GDM1 (cell line): Measurements from ENCODE around the gene CCDC9B.

ENCODE experiments used
- DNase-seq: peaks from one replicate; lab custom pipeline; 2025; lab: John Stamatoyannopoulos, UW

CCDC9B gene

DNA sequence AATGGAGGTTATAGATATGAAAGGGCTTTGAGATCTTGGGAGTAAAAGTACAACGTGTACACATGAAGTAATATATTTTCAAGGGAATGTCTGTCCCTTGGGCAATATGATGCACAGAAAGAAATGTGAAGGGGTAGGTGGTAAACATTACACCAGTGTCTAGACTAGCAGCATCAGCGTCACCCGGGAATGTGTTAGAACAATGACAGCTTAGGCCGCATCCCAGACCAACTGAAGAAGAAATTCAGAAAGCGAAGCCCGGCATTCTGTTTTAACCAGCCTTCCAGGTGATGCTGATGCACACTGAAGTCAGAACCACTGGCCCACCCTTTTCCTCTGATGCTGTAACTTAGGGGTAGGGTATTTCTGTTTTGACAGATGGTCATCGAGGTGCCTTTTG, 10.9 kb downstream of the CCDC9B start:
- no peak for DNase-seq

DNA sequence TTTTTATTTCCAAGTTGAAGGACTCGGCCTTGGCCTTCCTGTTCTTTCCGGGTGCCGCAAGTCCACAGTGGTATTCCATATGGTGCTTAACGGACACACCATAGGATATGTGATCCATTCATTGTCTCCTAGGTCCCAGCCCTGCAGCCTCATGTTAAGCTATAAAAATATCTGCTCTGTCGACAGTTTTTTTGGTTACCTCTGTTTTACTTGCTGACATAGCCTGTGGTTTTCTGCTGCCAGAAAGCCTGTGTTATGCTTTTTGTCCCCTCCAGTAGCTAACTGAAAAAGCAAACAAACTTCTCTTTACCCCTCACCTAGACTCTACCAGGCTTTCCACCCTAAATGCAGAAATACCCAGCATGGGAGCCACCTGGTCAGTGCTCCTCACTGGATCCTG, 12.0 kb downstream of the CCDC9B start:
- no peak for DNase-seq

DNA sequence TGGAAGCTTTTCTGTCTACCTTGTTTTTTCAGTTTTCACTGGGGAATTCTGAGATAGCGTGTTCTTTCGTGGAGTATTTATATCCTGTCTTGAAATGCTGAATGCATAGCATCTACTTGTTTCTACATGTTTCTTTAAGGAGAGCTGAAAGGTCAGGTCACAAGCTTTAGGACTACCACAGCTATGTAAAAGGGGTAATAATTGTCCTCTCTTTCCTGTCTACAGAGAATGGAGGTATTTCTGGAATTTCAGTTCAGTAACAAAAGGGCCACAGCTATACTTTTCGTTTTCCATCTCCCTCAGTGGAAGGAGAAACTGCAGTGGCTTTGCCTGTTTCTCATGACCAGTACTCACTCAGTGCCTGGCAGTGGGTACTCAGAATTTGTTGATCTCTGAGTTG, 12.6 kb downstream of the CCDC9B start:
- DNase-seq, result no peak

DNA sequence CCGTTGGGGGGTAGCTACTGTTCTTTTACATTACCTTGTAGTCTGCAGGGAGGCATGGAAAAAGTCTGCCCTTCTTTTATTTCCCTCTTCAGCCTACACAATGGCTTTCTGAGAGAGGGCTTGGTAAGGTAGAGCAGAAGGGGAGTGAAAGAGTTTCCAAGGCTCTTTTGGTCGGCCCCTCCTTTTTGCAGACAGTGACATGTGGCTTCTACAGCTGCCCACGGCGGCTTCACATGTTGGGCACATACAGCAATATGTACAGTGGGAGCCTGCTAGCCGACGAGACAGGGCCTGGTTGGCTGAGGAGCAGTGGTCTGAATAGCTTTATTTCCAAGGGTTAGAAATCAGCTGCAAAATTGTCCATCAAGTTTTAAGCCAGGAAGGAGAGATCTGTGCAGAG, 13.3 kb downstream of the CCDC9B start:
- no peak for DNase-seq

DNA sequence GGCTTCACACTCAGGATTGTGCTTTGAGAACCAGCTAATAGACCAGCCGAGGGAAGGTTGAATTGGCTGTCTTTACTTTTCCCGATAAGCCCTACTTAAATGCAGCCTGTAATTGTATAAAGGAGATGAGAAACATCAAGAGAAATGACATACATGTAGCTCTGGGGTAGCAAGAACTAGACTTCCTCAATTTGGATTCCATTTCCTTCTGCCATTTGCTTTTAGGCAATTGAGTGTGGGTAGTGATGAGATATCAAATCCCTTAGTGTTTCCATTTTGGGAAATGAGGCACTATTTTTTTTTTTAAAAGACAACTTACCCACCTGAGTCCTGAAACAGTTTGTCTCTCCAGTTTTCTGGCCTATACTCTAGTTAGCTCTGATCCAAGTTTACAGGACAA, 15.0 kb downstream of the CCDC9B start:
- no peak for DNase-seq

DNA sequence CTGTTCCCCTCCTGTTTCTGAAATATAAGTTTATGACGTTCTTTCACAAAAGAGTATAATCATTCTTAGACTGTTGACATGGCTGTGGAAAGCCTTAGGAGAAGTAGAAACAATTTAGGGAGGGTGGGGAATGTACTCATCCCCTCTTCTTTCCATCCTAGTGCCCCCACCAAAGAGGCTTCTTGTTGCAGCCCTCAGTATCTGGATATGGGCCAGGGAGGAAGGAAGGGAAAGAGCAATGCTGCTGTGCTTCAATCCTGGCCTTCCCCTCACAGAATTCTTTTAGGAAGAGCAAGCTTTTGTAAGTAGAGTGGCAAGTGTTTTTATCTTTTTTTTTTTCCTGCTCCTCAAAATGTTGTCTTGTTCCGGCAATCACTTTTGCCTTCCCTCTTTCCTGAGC, 15.6 kb downstream of the CCDC9B start:
- DNase-seq, result no peak

DNA sequence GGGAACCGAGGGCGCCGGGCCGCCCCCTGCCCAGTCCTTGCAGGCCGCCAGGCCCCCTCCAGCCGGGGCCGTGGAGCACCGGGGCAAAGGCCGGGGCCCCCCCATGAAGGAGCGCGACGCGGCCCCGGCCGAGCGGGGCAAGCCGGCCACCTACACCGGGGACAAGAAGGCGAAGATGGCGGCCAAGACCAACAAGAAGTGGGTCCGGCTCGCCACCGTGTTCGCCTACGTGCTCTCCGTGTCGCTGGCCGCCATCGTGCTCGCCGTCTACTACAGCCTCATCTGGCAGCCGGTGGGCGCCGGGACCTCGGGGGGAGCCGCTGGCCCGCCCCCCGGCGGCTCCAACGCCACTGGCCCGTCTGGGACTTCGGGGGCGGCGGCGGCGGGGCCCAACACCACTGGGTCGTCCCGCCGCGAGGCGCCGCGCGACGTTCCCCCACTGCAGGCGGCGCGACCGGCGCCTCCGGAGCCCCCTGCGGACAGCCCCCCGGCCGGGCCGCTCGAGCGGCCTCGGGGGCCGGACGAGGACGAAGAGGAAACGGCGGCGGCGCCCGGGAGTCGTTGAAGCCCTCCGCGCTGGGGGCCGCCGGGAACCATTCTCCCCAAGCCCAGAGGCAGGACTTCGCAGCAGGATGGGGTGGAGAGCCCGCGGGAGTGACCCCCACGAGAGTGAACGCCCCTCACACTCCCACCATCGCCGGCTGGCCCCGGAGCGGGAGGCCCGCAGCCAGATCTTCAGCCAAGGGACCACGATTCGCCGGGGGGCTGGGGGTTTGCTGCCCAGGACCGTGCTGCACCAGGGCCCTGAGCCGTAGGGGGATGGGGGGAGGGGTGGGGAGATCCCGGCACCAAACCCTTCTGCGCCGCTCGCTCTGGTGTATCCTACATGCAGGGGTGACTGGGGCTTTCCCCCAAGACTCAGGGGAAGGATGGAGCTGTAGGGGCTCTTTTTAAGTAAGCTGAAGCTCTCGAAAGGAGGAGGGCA, 16.5 kb downstream of the CCDC9B start:
- DNase-seq, result no peak

DNA sequence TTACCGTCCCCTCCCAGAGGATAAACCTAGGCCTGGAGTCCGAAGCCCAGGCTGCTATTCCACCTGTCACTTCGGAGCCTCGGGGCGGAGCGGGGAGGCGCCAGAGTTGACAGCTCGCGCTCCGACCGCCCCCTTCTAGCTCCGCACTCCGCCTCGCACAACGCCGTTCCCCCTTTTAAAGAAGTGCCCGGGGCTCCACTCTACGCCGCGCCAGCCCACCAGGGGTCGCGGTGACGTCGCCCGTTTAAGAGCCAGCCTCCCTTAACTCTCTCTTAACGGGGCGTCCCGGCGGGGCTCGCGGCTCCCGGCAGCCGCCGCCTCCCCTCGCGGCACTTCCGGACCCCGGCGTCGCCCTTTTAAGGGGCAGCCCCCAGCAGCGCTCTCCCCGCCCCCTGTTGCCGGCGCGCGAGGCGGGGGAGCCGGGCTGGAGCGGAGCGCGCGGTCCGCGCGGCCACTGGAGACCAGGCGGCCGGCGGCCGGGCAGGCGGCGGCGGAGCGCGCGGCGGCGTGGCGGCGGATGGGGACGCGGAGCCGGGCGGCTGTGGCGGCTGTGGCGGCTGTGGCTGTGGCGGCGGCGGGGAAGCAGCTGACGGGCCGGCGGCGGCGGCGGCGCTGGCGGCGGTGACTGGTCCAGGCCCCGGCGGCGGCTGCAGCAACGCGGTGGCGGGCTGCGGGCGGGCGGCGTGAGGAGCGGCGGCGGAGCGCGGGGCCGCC, 17.3 kb downstream of the CCDC9B start, which contains the start of gene INAFM2:
TSS of gene INAFM2 (plus strand) at position 454 of the 714 bp plus-strand sequence. CDS start 364 bp downstream, outside the sequence.
- DNase-seq, result peak; percentile 99

DNA sequence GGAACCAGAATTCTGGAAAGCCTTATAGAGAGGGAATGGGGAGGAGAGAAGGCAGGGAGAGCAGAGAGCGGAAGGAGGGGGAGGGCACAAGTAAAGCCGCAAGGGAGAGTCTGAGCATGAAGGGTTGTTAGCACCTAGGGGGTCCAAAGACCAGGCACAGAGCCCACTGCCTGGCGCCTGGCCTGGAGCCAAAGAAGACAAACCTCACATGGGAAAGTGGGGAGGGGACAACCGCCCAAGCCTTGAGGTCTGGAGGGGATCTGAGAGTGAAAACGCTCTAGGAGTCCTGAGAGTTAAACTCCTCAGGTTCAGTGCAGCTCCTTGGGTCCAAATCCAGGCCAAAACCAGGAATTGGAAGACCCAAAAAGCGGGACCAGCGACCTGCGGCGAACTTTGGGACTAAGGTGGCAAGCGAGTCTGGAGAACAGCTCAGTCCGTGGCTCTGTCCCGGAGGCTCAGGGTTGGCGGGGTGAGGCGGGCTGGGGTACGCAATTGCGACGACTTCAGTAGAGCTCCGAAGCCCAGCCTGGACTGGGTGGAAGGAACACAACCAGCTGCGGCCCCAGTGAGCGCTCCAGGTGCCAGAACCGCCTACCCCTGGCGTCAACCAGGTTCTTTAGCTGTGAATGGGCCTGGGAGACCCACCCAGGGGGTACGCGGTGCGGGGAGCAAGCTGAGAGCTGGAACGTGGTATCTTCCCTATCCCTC, 18.1 kb downstream of the CCDC9B start:
- DNase-seq, result no peak

DNA sequence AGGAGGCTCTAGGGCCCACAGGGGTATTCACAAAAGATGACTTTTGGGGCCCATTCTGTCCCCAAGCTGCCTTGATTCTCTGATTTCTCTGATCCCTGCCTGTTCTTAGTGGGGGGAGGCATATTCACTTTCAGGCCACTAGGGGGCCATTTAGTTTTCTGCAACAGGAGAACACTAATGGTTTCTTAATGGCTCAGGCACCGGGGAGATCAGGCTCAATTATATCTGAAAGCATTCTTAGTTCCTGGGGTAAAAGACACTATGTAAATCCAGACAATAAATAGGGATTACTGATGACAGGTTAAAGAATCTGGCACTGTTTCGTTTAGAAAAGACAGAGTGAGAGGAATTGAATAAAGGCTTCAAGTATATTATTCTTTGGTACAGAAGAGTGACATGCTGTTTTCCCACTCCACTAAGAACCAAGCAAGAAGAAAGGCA, 19.8 kb downstream of the CCDC9B start:
- peak; percentile 62 for DNase-seq

DNA sequence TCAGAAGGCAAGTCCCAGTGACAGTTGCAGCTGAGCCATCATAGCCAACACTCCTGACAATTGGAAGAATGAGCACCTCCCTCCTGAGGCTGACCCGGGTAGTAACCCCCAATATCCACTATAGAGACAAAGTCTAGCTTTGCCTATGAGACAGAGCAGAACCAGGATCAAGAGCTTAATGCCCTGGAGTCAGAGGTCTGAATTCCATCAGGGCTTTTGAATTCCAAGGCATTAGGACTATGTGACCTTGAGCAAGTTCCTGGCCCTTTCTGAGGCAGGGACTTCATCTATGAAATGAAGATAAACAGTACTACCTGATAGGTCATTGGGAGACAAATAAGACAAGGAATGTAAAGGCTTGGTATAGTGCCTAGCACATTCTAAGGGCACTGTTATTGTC, 20.3 kb downstream of the CCDC9B start:
- DNase-seq, result no peak

DNA sequence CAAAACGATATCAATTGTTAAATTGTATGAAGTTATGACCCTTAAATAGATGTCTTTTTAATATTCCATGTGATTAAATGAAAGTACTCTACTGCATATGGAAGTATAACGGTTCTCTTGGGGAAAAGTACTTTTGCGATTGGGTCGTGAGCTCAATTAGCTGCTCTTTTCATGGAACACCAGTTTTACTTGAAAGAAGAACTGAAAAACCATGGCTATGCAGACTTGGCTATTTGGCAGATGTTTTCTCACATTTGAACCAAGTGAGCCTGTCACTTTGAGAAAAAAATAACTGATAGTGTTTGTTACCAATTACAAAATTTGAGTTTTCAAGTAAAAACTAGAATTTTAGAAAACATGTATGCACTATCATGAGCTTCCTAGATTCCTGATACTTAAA, 23.2 kb downstream of the CCDC9B start:
- DNase-seq, result no peak

DNA sequence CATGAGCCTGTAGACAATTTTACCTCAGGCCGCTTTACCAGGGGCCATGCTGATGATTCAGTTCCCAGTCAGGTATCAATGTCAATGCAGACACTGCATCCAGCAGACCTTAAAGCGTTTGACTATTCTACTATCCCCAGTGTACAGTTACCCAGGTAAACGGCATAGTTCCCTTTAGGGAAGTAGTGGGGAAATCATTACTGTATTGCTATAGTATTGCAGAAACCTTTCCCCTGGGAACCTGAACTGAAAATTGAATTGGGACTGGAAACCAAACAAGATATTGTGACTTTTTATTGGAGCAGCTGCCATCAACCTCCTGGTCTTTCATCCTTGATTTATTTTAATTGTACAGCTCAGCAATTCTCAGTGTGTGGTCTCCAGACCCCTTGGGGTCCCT, 23.8 kb downstream of the CCDC9B start:
- no peak for DNase-seq

DNA sequence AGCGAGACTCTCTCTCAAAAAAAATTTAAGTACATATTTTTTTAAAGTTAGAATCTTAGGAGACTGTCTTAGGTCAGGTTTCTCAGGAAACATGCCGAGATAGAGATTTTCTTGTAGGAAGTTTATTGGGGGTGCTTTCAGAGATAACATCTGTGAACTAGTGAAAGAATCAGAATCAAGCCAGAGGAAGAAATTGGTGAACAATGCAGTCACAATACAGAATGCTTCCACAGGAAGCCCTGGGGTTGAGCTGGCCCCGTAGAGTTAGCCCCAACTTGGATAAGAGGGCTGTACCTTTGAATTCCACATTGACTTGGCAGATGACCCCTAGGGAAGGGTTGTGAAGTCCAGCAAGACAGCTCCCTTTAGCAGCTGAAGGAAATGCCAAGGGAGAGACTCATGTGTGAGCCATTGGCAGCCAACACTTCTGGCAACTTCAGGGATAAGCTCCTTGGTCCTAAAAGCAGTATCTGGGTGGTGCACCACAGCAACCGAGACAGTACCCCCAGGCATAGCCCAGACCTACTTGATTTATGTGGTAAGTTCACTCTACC, 25.9 kb downstream of the CCDC9B start:
- DNase-seq, result no peak

DNA sequence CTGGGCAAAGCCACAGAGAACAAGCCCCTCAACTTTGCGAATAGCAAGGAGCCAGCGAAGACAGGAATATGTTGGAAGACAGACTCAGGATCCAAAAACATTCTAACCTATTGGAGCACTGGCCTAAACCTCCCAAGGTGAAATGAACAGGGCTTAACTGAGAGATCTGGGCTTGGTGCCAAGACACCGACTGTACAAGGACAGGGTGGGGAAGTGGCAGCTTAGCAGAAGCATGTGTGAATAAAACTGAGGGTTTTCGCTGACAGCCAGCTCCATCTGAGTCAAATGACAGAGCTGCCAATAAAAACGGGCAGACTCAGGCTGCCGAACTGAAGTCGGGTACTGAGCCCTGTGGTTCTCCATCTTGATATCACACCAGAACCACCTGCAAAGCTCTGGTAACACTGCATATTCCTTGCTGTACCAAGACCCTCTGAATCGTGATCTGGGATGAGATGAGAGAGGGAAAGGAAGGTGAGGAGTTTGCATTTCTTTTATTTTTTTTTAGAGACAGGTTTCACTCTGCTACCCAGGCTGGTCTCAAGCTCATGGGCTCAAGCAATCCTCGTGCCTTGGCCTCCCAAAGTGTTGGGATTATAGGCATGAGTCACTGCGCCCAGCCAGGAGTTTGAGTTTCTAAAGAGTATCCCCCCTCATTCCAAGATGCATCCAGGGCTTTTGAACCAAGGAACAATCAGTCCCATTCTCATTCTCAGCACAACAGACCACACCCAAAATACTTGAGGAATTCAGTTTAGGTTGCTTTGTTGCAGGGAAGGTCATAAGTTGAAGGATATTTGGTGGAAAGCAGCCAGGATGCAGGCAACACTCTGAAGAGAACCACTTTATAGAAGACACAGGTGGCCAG, 27.0 kb downstream of the CCDC9B start:
- peak; percentile 79 for DNase-seq

DNA sequence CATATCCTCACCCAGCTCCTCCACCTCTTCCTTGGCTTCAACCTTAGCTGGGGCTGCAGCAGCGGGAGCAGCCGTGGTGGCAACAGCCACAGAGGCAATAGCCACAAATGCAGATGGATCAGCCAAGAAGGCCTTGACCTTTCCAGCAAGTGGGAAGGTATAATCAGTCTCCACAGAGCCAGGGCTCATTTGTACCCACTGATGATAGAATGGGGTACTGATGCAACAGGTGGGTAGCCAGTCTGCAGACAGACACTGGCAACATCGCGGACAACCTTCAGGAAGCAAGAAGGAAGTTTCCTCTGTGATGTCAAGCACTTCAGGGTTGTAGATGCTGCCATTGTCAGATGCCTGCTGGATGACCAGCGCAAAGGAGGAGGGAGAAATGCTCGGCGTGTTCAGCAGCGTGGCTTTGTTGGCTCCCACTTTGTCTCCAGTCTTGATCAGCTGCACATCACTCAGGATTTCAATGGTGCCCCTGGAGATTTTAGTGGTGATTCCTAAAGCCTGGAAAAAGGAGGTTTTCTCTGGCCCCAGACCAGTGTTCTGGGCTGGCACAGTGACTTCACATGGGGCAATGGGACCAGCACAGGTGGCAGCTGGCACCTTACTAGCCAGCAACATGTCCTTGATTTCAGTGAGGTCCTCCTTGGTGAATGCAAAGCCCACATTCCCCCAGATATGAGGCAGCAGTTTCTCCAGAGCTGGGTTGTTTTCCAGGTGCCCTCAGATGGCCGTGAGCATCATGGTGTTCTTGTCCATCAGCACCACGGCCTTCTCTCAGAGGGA, 28.2 kb downstream of the CCDC9B start:
- no peak for DNase-seq

DNA sequence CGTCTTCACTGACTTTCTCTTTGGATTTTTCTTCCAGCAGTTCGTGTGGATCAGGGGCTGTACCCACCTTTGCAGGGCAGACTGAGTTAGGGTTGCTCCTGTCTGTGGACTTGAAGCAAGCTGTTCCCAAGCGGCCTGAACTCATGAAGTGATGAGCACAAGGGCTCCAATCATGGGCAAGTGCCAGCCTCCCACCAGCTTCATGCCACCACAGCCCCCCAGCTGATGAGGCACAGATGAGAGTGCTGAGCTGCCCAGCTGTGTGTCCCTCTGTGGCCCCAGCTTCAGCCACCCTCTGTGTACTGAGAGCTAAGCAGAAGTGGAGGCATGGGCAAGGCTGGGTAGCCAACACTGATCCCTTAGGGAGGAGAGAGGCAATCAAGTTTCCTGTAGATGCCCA, 29.7 kb downstream of the CCDC9B start:
- DNase-seq, result no peak

DNA sequence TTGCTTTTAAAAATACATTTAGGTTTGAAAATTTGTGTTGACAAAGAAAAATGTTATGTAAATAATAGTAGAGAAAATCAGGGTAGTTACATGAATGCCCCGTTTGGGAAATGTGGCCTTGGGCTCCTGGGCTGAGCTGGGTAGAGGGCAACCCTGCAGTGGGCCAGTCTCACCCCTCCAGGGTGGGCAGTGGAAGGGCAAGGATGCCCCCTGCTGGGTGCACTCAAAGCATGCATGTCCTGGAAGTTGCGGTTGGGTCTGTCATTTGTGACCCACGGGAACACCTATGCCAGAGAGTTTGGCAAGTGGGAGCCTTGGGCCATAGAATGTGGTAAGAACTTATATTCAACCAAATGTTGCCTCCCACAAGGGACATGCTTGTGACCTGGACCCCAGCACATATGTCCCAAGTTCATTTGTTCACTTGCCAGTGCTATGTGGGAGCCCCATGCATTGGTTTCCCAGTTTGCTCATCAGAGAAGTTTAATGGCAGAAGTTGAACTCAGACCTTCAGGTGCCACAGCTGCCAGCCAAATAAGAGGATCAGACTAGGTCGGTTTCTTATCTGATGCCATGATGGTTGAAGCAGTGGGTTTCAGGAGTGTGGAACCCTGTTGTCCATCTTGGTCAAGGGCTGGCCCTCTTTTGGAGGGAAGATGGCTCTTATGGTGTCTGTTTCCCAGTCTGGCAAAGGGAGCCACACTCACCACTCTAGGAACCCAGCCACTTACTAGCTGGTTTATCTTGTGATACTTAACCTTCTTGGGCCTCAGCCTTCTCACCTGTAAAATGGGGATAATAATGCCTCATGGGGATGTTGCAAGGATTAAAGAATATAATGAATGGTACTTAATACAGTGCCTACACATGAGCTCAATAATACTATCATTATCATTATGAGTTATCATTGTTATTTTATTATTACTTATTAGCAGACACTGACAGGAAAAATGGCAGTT, 30.5 kb downstream of the CCDC9B start:
- DNase-seq, result peak; percentile 61

DNA sequence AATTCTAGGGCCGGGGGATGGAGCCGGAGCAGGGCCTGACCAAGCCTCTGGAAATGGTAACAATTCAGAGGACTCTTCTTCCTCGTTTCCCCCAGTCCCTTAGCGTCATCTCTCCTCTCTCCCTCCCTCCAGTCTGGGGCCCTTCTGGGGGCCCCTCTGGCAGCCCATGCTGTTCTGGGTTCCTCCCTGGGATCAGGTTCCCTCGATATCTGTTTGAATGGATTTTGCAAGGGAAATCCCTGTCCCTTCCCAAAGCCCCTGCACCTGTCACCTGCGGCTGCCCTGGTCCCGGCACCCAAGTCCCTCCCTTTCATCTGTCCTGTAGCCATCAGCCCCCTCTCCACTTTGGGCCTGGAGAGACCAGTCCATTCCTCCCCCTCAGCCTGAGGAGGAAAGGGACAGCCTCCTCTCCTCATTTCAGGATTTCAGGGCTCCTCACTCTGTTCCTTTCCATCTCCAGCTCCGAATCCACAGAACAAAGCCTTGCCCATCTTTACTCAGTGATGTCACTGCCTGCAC, 31.3 kb downstream of the CCDC9B start:
- no peak for DNase-seq
